ENCODE results near the gene SORCS1. TPM values are rescaled to one million over a fixed set of nuclear protein-coding genes. Genes with fewer than 3 reads are reported as not detected.

The SORCS1 gene
- total RNA-seq: not detected

DNA sequence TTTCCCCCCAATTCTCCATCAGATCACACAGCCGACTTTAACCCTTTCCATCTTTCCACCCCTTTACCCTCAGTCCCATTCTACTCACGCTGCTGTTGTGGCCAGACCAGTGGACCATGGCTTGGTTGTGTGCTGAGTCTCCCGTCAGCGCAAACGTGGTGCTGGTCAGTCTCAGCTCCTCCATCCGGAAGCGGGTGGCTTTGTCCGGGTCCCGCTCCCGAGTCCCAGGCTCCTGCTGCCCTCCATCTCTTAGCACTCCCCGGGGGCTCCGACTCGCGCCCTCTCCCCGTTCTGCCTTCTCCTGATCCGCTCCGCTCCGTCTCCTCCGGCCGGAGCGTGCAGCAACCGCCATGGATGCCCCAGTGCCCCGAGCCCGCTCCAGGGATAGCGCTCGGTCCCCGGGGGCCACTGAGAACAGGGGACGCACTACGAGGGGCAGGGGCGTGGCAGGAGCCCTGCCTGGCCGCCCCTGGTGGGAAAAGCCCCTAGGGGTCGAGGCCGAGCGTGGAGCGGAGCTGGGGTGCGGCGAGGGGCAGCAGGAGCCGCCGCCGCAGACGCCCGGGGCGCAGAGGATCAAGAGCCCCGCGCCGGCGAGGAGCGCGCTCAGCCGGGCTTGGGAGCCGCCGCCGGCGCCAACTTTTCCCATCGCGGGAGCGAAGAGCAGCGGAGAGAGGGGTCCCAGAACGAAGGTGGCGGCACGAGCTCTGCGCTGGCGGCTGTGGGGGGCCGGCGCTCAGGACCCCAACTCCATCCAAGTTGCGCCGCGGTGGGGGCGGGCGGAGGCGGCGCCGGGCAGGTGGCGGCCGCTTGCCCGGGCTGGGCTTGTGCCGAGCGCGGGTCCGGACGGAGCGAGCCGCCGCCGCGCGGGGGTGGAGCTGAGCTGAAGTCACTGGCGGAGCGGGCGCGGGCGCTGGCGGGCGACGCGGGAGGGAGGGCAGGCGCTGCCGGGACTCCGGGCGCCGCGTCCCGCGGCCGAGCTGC, at the start of gene SORCS1:
TSS of gene SORCS1 (minus strand) at position 826 of the 981 bp plus-strand sequence.
- no peak within 1 kb of the TSS for H3K27ac Mint-ChIP-seq
- H3K36me3 Mint-ChIP-seq: peaks cover 7 to 8% of the 10 kb centered on the region in 2 donors
- ATAC-seq: no peak
- no peak for DNase-seq (ENCODE audit: low spot score in 2 of 2)
- H3K9me3 Mint-ChIP-seq: peaks cover 0 to 4% of the 10 kb centered on the region in 2 donors

DNA sequence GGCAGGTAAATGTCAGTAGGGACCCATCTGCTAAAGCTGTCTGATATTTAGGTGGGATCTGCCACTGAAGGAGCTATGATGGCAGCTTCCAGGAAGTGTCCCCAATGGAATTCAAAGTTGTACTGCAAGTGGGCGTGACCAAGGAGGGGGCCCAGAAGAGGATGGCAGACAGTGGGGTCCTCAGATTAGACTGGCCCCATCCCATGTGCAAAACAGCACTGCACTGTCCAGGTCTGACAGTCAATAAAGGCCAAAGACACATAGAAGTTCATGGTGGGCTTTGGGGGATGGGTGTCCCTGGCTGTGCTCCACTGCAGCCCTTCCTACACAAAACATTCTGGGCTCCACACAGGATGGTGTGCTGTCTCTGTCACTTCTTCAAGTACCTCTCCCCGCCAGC, 49.8 kb upstream of the SORCS1 start:
- no peak overlapping the region for H3K27ac Mint-ChIP-seq
- H3K36me3 Mint-ChIP-seq: peaks cover 0 to 10% of the 10 kb centered on the region in 2 donors
- H3K9me3 Mint-ChIP-seq: peaks cover 10 to 29% of the 10 kb centered on the region in 2 donors
- DNase-seq (ENCODE audit: low spot score in 2 of 2) (no peak), ATAC-seq (no peak)

DNA sequence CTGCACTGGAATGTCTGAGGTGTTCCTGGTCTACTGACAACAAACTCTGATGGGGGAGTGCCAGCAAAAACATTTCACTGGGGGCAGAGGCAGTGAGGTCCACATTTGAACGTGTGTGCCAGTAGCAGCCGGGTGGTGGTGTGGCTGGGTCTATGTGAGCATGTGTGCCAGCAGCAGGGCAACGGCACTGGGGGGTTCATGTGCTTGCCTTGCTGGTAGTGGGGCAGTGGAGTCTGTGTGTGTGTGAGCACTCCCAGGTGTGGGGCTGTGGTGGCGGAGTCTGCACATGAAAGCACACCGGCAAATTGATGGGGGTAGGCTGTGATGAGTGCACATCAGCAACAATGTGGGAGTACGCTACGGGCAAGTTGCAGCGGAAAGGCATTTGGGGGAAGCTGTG, 49.4 kb upstream of the SORCS1 start:
- ATAC-seq (no peak), DNase-seq (ENCODE audit: low spot score in 2 of 2) (no peak)
- H3K36me3 Mint-ChIP-seq: peaks cover 0 to 10% of the 10 kb centered on the region in 2 donors
- no peak overlapping the region for H3K27ac Mint-ChIP-seq
- peaks cover 10 to 29% of the 10 kb centered on the region in 2 donors for H3K9me3 Mint-ChIP-seq

DNA sequence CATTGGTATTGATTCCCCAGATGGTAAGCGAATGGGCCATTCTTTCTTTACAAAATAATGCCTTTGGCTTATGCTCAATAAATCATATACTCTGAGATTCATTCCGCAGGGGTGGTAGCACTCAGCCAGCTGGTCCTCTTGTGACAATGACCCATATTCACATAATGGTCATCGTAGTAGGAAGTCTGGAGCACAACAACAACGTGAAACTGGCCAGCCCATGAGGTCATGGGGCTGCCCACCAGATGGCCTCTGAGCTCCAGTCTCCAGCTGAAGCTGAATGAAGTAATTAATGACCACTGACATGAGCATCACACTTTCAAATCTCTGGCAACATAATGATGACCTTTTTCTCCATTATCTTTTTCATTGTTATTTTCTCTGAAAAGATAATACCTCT, 42.3 kb upstream of the SORCS1 start:
- Mint-ChIP-seq H3K36me3 (no peaks in the 10 kb centered on the region), H3K27ac (no peak overlapping the region), H3K9me3 (peaks cover 15 to 26% of the 10 kb centered on the region in 2 donors)
- no peak for ATAC-seq
- no peak for DNase-seq (ENCODE audit: low spot score in 2 of 2)

DNA sequence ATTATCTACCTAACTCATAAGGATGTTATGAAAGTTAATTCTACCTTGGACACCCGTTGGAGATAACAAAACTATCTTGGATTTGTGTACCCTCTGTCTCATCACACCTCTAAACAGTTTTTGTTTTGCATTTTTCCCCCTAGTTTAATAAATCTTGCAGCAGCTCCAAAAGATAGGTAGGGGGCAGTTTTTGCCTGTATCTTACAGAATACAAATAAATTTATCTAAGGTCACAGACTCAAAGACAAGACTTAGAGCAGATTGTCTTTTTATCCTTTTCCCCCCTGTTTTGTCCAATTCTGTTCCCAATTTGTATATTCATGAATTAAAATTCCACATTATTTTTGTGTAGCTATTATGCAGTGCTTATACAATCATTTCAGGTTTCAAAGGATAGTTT, 5.0 kb upstream of the SORCS1 start:
- Mint-ChIP-seq H3K36me3 (peaks cover 7 to 8% of the 10 kb centered on the region in 2 donors), H3K27ac (no peak overlapping the region), H3K9me3 (peaks cover 0 to 9% of the 10 kb centered on the region in 2 donors)
- ATAC-seq (no peak), DNase-seq (ENCODE audit: low spot score in 2 of 2) (no peak)

DNA sequence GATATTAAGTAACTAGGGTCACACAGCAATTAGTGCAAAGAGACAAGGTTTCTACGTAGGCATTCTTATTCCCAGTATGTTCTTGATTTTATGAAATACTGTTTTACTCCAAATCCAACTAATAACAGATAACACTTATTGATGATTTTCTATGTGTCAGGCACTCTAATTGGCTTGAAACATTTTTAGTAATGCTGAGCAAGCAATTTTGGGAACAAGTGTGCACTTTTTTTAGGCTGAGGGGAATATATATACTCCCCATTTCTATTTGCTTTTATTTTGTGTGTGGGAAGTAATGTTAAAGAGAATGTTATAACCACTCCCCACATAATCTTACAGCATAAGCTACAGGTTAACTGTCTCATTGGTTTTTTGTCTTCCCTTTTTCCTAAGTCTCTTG, 4.2 kb upstream of the SORCS1 start:
- Mint-ChIP-seq H3K36me3 (peaks cover 7 to 8% of the 10 kb centered on the region in 2 donors), H3K9me3 (peaks cover 0 to 9% of the 10 kb centered on the region in 2 donors), H3K27ac (no peak overlapping the region)
- DNase-seq (ENCODE audit: low spot score in 2 of 2) (no peak), ATAC-seq (no peak)

DNA sequence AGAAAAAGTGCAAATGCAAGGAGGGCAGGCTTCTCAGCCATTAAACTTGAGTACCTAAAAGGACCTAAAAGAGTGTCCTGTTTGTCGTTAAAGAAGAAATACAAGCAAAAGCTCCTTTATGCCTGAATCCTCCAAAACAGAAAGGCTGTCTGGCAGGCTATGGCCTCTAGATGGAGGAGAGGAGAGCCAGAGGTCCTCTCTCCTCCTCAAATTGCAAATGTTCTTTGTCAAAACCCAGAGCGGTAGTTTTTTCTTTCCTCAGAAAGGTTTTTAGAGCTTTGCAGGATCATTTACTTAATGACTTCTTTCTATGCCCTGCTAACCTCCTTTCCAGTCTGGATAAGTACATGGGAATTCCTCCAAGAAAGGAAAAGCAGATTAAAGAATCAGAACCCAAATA, 1.9 kb upstream of the SORCS1 start:
- no peak for ATAC-seq
- peaks cover 7 to 8% of the 10 kb centered on the region in 2 donors for H3K36me3 Mint-ChIP-seq
- peaks cover 0 to 4% of the 10 kb centered on the region in 2 donors for H3K9me3 Mint-ChIP-seq

DNA sequence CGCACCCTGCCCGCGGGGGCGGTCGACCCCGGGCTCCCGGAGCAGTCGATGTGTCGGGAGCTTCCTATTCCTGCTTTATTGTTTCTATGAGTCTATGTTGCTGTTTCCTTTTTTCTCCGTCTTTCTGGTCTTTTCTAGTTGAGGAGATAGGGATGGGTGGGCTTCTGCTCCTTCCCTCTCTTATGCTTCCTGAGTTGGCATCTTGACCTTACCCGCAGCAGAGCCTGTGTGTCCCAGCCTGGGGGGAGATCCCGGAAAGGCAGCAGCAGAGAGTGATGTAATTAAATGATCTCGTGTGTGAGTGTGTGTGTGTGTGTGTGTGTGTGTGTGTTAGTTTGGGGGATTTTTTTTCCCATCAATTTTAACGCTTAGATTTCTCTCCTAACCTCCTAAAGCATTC, 486 bp upstream of the SORCS1 start:
- Mint-ChIP-seq H3K36me3 (peaks cover 7 to 8% of the 10 kb centered on the region in 2 donors), H3K9me3 (peaks cover 0 to 4% of the 10 kb centered on the region in 2 donors), H3K27ac (no peak overlapping the region)
- DNase-seq (ENCODE audit: low spot score in 2 of 2) (no peak), ATAC-seq (no peak)

More for the DNA sequence above, 1.9 kb upstream of the SORCS1 start:
- no peak for DNase-seq (ENCODE audit: low spot score in 2 of 2)
- no peak overlapping the region for H3K27ac Mint-ChIP-seq

DNA sequence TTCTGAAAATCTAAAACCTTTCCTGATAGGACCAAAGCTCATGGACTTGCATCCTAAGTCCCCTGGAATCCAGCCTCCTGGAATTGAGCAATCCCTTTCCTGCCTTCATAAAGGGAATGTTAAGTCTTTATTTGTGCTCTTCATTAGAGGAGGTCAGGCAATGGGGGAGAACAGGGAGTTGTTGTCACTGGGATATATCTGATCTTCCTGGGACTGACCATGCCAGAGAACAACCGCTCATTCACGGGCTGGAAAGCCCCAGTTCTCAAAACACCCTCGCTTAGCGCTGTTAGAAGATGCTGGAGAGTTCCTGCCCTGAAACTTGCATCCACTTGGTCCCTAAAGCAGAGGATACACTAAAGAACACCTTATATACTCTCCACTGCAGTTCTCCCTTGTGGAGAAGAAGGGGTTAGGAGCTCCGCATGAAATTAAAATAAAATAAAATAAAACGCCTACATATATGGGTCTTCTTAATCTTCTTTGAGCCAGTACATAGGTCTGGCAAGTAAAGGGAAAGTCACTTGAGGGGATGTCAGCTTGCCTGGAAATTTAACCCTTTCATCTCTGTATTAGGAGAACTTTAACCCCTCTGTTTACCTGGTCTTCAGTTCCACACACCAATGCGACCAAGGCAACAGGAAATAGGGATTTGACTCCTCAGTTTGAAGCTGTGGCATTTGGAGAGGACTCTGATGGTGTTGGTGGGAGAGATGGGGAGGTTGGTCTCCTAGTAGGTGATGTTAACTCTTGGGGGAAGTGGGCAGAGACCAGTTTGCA, 1.2 kb downstream of the SORCS1 start:
- DNase-seq (ENCODE audit: low spot score in 2 of 2) (no peak), ATAC-seq (no peak)
- H3K9me3 Mint-ChIP-seq: peaks cover 0 to 4% of the 10 kb centered on the region in 2 donors
- H3K36me3 Mint-ChIP-seq: peaks cover 7 to 8% of the 10 kb centered on the region in 2 donors
- no peak overlapping the region for H3K27ac Mint-ChIP-seq

DNA sequence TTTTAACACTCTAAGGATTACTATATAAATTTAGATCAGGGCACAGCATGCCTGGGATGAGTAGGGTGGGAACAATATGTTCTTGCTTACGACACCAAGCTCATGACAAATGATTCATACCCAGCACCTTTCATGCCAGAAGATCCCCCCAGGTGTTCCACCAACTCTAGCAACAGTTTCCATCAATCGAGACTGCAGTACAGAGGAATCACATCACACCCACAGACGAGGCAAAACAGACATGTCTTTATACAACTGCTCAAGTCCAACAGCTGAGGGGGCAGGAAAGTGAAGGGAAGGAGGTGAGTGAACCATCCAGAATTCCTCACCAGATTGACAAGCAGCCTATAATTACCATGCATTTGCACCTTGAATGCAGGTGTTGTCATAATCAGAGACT, 3.6 kb downstream of the SORCS1 start:
- ATAC-seq (no peak), DNase-seq (ENCODE audit: low spot score in 2 of 2) (no peak)
- no peak overlapping the region for H3K27ac Mint-ChIP-seq
- H3K9me3 Mint-ChIP-seq: peaks cover 0 to 13% of the 10 kb centered on the region in 2 donors
- peaks cover 7 to 8% of the 10 kb centered on the region in 2 donors for H3K36me3 Mint-ChIP-seq

DNA sequence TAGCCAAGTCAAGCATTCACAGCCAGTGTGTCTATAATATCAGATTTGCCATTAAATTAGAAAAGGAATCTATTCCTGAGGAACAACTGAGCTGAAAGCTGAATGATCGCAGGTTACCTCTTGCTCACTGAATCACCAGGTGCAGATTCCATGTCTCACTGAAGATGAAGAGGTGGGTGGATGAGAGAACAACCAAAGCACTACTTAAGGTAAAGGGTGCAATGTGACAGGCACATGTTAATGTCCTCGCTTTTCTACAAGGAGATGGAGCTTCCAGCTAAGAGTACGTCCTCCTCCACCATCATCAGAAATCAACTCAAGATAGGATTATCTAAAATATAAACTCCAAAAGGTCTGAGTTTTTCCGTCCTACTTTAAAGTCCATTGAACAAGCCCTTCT, 4.6 kb downstream of the SORCS1 start:
- DNase-seq (ENCODE audit: low spot score in 2 of 2) (no peak), ATAC-seq (no peak)
- Mint-ChIP-seq H3K9me3 (peaks cover 0 to 10% of the 10 kb centered on the region in 2 donors), H3K27ac (no peak overlapping the region), H3K36me3 (peaks cover 1 to 2% of the 10 kb centered on the region in 2 donors)

DNA sequence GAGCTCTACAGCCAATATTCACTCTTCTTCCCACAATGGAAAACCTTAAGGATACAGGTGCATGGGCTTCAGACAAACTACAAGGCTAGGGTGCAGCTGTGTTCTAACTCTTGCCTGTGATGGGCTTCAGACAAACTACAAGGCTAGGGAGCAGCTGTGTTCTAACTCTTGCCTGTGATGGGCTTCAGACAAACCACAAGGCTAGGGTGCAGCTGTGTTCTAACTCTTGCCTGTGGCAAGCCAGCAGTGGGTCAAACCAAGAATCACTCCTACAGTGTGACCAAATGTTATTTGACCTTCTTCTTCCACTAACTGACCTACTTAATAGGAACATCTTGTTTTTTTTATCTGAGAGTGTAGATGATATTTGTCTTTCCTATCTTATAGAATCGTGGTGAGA, 7.4 kb downstream of the SORCS1 start:
- no peak overlapping the region for H3K27ac Mint-ChIP-seq
- DNase-seq (ENCODE audit: low spot score in 2 of 2) (no peak), ATAC-seq (no peak)
- no peaks in the 10 kb centered on the region for H3K36me3 Mint-ChIP-seq
- peaks cover 8 to 18% of the 10 kb centered on the region in 2 donors for H3K9me3 Mint-ChIP-seq

DNA sequence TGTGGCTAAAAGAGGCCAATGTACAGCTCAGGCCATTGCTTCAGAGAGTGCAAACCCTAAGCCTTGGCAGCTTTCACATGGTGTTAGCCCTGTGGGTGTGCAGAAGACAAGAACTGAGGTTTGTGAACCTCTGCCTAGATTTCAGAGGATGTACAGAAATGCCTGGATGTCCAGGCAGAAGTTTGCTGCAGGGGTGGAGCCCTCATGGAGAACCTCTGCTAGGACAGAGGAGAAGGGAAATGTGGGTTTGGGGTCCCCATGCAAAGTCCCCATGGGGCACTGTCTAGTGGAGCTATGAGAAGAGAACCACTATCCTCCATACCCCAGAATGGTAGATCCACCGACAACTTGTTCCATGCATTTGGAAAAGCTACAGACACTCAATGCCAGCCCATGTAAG, 12.4 kb downstream of the SORCS1 start:
- Mint-ChIP-seq H3K9me3 (peaks cover 35 to 50% of the 10 kb centered on the region in 2 donors), H3K27ac (no peak overlapping the region), H3K36me3 (peaks cover 10% of the 10 kb centered on the region in 2 donors)
- DNase-seq (ENCODE audit: low spot score in 2 of 2): no peak
- no peak for ATAC-seq

DNA sequence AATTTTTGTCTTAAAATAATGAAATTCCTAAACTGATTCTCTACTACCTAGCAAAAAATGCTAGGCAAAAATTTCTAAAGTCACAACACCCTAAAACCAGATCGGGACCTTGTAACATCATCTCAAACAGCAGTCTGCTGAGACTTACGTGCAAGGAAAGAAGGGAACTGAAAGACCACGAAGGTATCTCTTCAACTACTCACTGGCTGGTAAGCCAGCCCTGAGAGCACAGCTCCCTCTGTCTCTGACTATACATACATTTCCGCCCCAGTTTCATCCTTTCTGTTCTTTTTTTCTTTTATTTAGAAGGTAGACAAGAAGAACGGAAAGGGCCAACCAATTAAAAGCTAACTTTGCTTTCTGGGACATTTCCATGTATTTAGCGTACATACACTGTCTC, 15.6 kb downstream of the SORCS1 start:
- ATAC-seq (no peak), DNase-seq (ENCODE audit: low spot score in 2 of 2) (no peak)
- Mint-ChIP-seq H3K27ac (no peak overlapping the region), H3K9me3 (peaks cover 47 to 54% of the 10 kb centered on the region in 2 donors), H3K36me3 (peaks cover 10% of the 10 kb centered on the region in 2 donors)

DNA sequence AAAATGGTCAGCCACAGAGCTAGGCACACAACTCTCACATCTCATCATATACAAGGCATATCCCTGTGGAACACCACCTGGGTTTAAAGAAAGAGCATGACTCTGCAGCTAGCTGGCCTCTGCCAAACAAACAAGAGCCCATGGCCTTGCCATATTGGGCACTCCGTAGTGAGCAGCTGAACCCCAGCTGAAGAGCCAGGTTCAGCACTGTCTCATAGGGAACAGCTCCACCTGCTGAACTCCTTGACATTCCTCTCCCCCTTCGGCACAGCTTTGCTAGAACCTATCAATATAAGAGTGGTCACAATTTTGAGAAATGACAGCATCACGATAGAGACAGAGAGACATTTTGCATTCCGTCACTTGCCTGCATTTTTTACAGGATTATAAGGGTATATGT, 20.0 kb downstream of the SORCS1 start:
- no peaks in the 10 kb centered on the region for H3K36me3 Mint-ChIP-seq
- no peak for DNase-seq (ENCODE audit: low spot score in 2 of 2)
- H3K9me3 Mint-ChIP-seq: peaks cover 23 to 24% of the 10 kb centered on the region in 2 donors
- H3K27ac Mint-ChIP-seq: no peak overlapping the region
- no peak for ATAC-seq

DNA sequence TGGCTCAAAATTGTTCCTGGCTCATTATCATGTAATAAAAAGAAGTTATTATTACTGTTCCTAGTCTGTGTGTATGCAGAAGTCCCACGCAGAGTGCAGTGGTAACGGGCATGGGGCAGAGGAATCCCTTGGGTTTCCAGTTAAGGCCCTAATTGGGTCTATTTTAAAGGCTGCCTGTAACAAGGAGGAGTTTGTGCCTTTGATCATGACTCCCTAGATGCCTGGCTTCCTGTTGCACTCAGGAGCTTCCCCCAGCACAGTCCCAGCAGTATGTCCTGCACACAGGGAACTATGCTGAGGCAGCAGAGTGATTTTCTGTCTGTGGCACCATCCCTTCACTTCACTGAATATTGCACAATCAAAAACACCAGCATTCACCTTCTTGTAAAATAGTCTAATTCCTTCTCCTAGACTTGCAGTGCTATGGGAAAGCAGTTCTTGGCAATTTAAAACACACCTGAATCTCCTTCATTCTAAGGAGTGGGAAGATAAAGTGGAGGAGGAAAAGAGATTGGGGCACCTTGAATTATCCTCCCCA, 22.9 kb downstream of the SORCS1 start:
- H3K9me3 Mint-ChIP-seq: peaks cover 18 to 26% of the 10 kb centered on the region in 2 donors
- H3K27ac Mint-ChIP-seq: no peak overlapping the region
- DNase-seq (ENCODE audit: low spot score in 2 of 2) (no peak), ATAC-seq (no peak)
- no peaks in the 10 kb centered on the region for H3K36me3 Mint-ChIP-seq

DNA sequence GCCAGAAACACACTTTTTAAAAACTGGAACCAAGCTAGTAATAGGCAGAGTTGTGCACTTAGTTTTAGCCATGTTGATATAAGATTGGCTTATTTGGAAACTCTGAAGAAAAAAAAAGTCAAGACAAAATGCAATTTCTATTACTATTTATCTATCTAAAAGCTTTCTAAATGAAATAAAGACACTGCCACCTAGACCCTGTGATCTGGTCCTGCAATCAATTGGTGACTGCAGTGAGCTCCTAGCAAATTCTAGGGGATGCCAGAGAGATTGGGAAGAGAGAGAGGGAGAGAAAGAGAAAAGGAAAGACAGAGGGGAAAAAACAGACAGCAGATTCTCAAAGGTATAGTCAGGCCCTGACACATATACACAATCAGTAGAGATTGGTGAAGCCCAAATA, 25.3 kb downstream of the SORCS1 start:
- H3K27ac Mint-ChIP-seq: no peak overlapping the region
- DNase-seq (ENCODE audit: low spot score in 2 of 2) (no peak), ATAC-seq (no peak)
- peaks cover 11 to 18% of the 10 kb centered on the region in 2 donors for H3K9me3 Mint-ChIP-seq
- no peaks in the 10 kb centered on the region for H3K36me3 Mint-ChIP-seq

Measured in activated naive CD4-positive, alpha-beta T cell treated with anti-CD3 and anti-CD28 coated beads, Interleukin-2, amount 50 U/mL, for 72 hours (primary cell).